K562 (cell line): ENCODE results near the gene CLCN2. TPM values are rescaled to one million over a fixed set of nuclear protein-coding genes. Genes with fewer than 3 reads are reported as not detected.

Source experiments
- CBFA2T3 ChIP-seq: fragments of 450-650 bp; IDR thresholded peaks from 2 replicates; pipeline ENCODE4 v1.6.1; 2017
- EGR1 ChIP-seq: fragments of 450-650 bp; conservative IDR thresholded peaks from 2 replicates; pipeline ENCODE4 v1.6.1; 2017; ENCODE audit warnings: mild to moderate bottlenecking
- GABPA ChIP-seq: fragments of 200-800 bp; sonication (Bioruptor generic); conservative IDR thresholded peaks from 2 replicates; pipeline ENCODE4 v1.6.1; 2016; ENCODE audit warnings: low read depth, missing genetic modification characterization, missing compliant biosample characterization
- L3MBTL2 ChIP-seq: fragments of 450-650 bp; IDR thresholded peaks from 2 replicates; pipeline ENCODE4 v1.6.1; 2016; ENCODE audit warnings: mild to moderate bottlenecking, moderate library complexity
- PHF8 ChIP-seq: fragments of 200-600 bp; sonication (generic); IDR thresholded peaks from 2 replicates; pipeline ENCODE4 v1.6.1; 2012; ENCODE audit warnings: mixed run types, mild to moderate bottlenecking, inconsistent platforms, low read length, moderate library complexity, borderline replicate concordance
- PML ChIP-seq: IDR thresholded peaks from 2 replicates; pipeline ENCODE4 v1.6.1; 2012; ENCODE audit warnings: low read length, inconsistent platforms
- PRDM10 ChIP-seq: fragments of 450-650 bp; IDR thresholded peaks from 2 replicates; pipeline ENCODE4 v1.6.1; 2018; ENCODE audit not compliant: partially characterized antibody
- RBM14 ChIP-seq: fragments of 200-400 bp; formaldehyde crosslinking; IDR thresholded peaks from 2 replicates; pipeline ENCODE4 v1.6.1; 2018; ENCODE audit warnings: low read depth, mild to moderate bottlenecking, low read length, moderate library complexity, borderline replicate concordance; ENCODE audit not compliant: insufficient read depth
- RFX5 ChIP-seq: IDR thresholded peaks from 2 replicates; pipeline ENCODE4 v1.6.1; 2011; ENCODE audit warnings: low read depth, mild to moderate bottlenecking, improper control_type of control experiment, low read length
- SP1 ChIP-seq: sonication (generic); formaldehyde crosslinking; IDR thresholded peaks from 2 replicates; pipeline ENCODE4 v1.8.1; 2022; ENCODE audit warnings: mild to moderate bottlenecking, missing genetic modification reagents
- TAF7 ChIP-seq: fragments of 450-650 bp; IDR thresholded peaks from 2 replicates; pipeline ENCODE4 v1.6.1; 2016; ENCODE audit warnings: missing genetic modification characterization, missing compliant biosample characterization
- TBL1XR1 ChIP-seq, 2 experiments: IDR thresholded peaks; 2 replicates each; pipeline ENCODE4 v1.6.1; 2012; ENCODE audit warnings: improper control_type of control experiment in 2 of 2, low read length in 2 of 2, mild to moderate bottlenecking in 1 of 2
- TEAD1 ChIP-seq, 2 experiments: fragments of 450-650 bp in 1 of 2; sonication (generic) in 1 of 2; formaldehyde crosslinking; IDR thresholded peaks; 2 replicates each; pipeline versions ENCODE4 v1.4.0 to v1.8.0; 2020 to 2022; ENCODE audit warnings: mild to moderate bottlenecking in 2 of 2, missing genetic modification reagents in 1 of 2
- YBX1 ChIP-seq: fragments of 450-650 bp; IDR thresholded peaks from 2 replicates; pipeline ENCODE4 v1.7.1; 2016; ENCODE audit warnings: mild to moderate bottlenecking
- ZBTB34 ChIP-seq: fragments of 250-450 bp; sonication (Bioruptor Pico); IDR thresholded peaks from 2 replicates; pipeline ENCODE4 v1.8.0; 2021; ENCODE audit warnings: mild to moderate bottlenecking, moderate library complexity
- ZC3H8 ChIP-seq: fragments of 450-650 bp; IDR thresholded peaks from 2 replicates; pipeline ENCODE4 v1.6.1; 2017
- ZNF140 ChIP-seq: fragments of 250-450 bp; sonication (Bioruptor Pico); IDR thresholded peaks from 2 replicates; pipeline ENCODE4 v1.8.0; 2021; ENCODE audit warnings: moderate library complexity, mild to moderate bottlenecking, inconsistent platforms
- ZNF395 ChIP-seq: fragments of 200-800 bp; sonication (Bioruptor generic); IDR thresholded peaks from 2 replicates; pipeline ENCODE4 v1.6.1; 2017; ENCODE audit warnings: missing genetic modification characterization, missing compliant biosample characterization
- ZNF398 ChIP-seq: fragments of 250-450 bp; sonication (Bioruptor Pico); IDR thresholded peaks from 2 replicates; pipeline ENCODE4 v1.8.0; 2021; ENCODE audit warnings: moderate library complexity, mild to moderate bottlenecking, inconsistent platforms
- ZNF77 ChIP-seq: fragments of 250-450 bp; sonication (Bioruptor Pico); IDR thresholded peaks from 2 replicates; pipeline ENCODE4 v1.5.0; 2020
- polyA plus RNA-seq, 8 experiments: library from polyadenylated mRNA; depleted of rRNA in 4 of 8; stranded (reverse) in 5 of 8; unstranded in 3 of 8; fragments of >200 nt; fragmentation: Nextera tagmentation in 2 of 8; fragmentation: Illumina TruSeq in 1 of 8; extraction: Ambion mirVana in 2 of 8; extraction: Trizol in 1 of 8; gene quantifications; 2 replicates each; pipeline versions ENCODE4 v1.2.1 to v1.2.3, GENCODE V29; 2011 to 2014; ENCODE audit warnings: inconsistent platforms in 1 of 8, missing spikeins in 1 of 8
- total RNA-seq, 7 experiments: library from RNA; depleted of rRNA in 6 of 7; stranded (reverse); fragments of >200 nt in 6 of 7; fragmentation: Illumina TruSeq in 2 of 7; extraction: Trizol in 2 of 7; gene quantifications; 2 replicates each; pipeline versions ENCODE4 v1.2.1 to v1.2.3, GENCODE V29; 2011 to 2021; ENCODE audit warnings: low replicate concordance in 1 of 7

CLCN2 gene
- total and polyA plus RNA-seq, 9 of the 15 experiments (the other 6 are each of a cell fraction or from before 2014, with no cell fraction given) = 0.10 to 14.0 (median 6.9) TPM

GRCh38 chr3:184362668-184363546 is 1.5 kb upstream of the CLCN2 start (continued):
- TF ChIP-seq ZNF395 (CRISPR knock-in tag) = no peak
- TF ChIP-seq SP1 (CRISPR knock-in tag) = peak; percentile 84
- TF ChIP-seq ZNF140 = no peak
- TF ChIP-seq RBM14 = no peak
- no peak for TF ChIP-seq ZNF77 (CRISPR knock-in tag)
- TF ChIP-seq ZC3H8 = no peak
- no peak for TF ChIP-seq ZNF398
- TF ChIP-seq TEAD1 (CRISPR knock-in tag; IDR thresholded peaks at IDR 0.05) = peak in 1 of 2 experiments; percentile 54; a peak in 1 of 4 replicates
- TF ChIP-seq CBFA2T3 = no peak
- TF ChIP-seq GABPA (tag) = peak; percentile 97
- peak; percentile 67; the same call in 1 of the 2 replicates for TF ChIP-seq PHF8
- no peak for TF ChIP-seq EGR1
- no peak for TF ChIP-seq ZBTB34 (CRISPR knock-in tag)
- no peak for TF ChIP-seq TBL1XR1 (IDR thresholded peaks at IDR 0.05; ENCODE audit: low read length in 2 of 2)
- TF ChIP-seq L3MBTL2 = peak; percentile 88
- no peak for TF ChIP-seq RFX5
- TF ChIP-seq YBX1 = no peak
- peak; percentile 82 for TF ChIP-seq PML
- TF ChIP-seq PRDM10 = peak; percentile 79
- no peak for TF ChIP-seq TAF7 (tag)
